ENCODE results near the gene RNASE8.

The RNASE8 gene

DNA sequence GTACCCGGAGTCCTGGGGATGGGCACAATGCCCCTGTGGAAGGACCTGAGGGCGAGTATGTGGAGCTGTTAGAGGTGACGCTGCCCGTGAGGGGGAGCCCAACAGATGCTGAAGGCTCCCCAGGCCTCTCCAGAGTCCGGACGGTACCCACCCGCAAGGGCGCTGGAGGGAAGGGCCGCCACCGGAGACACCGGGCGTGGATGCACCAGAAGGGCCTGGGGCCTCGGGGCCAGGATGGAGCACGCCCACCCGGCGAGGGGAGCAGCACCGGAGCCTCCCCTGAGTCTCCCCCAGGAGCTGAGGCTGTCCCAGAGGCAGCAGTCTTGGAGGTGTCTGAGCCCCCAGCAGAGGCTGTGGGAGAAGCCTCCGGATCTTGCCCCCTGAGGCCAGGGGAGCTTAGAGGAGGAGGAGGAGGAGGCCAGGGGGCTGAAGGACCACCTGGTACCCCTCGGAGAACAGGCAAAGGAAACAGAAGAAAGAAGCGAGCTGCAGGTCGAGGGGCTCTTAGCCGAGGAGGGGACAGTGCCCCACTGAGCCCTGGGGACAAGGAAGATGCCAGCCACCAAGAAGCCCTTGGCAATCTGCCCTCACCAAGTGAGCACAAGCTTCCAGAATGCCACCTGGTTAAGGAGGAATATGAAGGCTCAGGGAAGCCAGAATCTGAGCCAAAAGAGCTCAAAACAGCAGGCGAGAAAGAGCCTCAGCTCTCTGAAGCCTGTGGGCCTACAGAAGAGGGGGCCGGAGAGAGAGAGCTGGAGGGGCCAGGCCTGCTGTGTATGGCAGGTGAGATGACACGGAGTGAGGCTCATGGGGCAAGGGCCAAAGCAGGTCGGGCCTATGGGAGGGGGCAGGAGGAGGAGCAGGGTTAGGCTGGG, 17.0 kb downstream of the RNASE8 start:
- no peak for DNase-seq

DNA sequence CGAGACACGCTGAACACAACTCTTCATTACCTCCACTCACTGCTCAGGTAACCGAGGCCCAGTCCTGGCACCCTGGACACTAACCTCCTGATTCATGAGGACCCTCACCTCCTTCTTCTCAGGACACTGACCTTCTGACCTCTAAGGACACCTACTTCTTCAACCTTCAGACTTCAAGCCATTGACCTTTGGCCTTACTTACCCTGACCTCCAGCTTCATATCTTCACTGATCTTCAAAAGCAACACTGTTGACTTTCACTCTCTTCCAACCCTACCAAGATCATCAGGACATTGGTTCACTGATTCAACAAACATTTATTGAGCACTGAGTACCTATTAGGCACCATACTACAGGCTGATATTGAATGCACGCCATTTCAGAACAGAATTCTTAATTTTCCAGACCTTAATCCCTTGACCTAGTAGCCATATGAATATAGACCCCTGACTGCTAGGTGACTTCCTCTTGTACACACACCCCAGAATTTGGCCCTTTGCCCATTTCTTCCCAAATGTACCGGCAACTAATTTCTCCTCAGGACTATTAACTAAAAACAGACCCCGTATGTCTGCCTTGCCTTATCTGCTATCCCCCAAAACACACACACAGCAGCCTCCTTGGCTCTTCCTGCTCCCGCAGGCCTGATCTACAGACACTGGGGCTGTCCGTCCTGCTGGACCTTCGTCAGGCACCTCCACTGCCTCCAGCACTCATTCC, 18.3 kb downstream of the RNASE8 start:
- DNase-seq = no peak

DNA sequence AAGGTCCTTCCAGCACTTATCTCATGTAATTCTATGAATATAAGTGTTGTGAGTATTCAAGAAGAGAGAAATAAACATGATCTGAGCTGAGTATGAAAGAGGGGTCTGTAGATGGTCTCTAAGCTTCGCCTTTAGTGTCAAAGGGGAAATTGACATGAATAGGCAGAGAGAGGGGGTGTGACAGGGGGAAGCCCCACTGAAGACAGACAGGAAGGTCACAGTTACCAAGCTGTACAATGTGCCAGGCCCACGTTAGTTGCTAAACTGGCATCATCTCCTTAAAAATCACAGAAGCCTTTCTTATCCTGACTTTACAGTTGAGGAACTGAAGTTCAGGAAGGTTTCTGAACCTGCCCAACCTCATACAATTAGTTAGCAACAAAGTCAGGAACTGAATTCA, 20.1 kb downstream of the RNASE8 start:
- DNase-seq = no peak

DNA sequence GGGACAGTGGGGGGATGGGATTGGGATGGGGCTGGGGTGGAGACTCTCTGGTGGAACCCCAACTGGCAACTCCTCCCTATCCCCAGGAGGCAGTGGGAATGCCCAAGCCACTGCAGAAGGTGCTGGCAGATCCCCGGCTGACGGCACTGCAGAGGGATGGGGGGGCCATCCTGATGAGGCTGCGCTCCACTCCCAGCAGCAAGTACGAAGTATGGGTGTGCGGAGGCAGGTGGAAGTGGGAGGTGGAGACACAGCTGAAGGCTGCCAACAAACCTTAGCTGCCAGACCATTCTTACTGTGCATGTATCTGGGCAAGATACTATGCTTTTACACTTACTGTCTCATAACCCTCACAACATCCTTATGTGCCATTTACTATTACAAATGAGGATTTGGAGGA, 20.7 kb downstream of the RNASE8 start:
- DNase-seq = no peak

DNA sequence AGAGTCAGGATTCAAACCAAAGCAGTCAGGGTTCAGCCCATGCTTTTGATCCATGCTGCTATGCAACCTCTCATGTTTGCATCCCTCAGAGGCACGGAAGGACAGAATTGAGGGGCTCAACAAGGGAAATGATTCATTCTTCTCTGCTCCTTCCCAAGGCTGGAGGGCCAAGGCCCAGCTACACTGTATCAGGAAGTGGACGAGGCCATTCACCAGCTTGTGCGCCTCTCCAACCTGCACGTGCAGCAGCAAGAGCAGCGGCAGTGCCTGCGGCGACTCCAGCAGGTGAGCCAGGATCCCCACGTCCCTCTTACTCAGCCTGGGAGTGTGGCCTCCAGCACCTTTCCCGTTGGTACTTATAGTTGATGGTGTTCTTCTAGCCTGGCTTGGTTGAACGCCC, 21.1 kb downstream of the RNASE8 start:
- DNase-seq = no peak

DNA sequence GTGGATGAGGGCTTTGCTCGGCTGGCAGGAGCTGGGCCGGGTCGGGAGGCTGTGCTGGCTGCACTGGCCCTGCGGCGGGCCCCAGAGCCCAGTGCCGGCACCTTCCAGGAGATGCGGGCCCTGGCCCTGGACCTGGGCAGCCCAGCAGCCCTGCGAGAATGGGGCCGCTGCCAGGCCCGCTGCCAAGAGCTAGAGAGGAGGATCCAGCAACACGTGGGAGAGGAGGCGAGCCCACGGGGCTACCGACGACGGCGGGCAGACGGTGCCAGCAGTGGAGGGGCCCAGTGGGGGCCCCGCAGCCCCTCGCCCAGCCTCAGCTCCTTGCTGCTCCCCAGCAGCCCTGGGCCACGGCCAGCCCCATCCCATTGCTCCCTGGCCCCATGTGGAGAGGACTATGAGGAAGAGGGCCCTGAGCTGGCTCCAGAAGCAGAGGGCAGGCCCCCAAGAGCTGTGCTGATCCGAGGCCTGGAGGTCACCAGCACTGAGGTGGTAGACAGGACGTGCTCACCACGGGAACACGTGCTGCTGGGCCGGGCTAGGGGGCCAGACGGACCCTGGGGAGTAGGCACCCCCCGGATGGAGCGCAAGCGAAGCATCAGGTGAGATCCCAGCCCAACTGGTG, 24.0 kb downstream of the RNASE8 start:
- no peak for DNase-seq

DNA sequence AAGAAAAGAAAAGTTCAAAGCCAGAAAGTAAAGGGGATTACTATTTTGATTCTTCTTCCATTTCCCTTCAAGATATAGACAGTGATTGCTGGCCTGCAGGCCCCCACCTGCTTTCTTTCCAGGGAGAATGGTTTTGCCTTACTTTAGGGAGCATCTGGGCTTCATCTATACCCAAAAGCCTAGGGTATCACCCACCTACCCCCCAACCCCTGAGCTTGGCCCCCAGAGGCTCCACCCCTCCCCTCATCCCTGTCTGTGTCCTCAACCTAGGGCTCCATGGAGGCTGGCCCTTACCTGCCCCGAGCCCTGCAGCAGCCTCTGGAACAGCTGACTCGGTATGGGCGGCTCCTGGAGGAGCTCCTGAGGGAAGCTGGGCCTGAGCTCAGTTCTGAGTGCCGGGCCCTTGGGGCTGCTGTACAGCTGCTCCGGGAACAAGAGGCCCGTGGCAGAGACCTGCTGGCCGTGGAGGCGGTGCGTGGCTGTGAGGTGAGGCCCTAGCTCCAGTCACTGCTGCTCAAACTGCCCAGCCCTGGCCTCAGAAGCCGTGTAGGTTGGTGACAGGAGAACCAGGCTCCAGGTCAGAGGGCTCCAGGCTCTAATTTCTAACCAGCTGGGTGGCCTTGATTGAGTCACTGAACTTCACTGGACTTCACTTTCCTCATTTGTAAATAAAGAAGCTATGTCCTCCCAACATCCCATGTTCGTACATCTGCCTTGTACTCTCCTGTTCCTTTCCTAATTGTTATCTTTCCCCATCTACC, 26.1 kb downstream of the RNASE8 start:
- no peak for DNase-seq

DNA sequence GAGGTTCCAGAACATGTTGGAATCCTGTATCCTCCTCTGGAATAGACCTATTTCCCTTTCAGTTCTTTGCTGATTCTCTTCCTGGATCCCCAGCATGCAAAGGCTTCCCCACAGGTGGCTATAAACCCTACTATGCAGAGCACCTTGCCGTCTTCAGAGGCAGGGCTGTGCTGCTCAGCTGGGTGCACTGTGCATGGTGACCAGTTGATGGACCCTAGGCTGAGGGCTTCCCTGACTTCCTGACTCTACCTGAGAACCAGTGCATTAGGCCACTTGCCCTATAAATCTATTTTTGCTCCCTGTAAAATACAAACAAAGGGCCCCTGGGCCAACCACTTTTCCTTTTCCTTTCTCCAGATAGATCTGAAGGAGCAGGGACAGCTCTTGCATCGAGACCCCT, 26.8 kb downstream of the RNASE8 start:
- no peak for DNase-seq

DNA sequence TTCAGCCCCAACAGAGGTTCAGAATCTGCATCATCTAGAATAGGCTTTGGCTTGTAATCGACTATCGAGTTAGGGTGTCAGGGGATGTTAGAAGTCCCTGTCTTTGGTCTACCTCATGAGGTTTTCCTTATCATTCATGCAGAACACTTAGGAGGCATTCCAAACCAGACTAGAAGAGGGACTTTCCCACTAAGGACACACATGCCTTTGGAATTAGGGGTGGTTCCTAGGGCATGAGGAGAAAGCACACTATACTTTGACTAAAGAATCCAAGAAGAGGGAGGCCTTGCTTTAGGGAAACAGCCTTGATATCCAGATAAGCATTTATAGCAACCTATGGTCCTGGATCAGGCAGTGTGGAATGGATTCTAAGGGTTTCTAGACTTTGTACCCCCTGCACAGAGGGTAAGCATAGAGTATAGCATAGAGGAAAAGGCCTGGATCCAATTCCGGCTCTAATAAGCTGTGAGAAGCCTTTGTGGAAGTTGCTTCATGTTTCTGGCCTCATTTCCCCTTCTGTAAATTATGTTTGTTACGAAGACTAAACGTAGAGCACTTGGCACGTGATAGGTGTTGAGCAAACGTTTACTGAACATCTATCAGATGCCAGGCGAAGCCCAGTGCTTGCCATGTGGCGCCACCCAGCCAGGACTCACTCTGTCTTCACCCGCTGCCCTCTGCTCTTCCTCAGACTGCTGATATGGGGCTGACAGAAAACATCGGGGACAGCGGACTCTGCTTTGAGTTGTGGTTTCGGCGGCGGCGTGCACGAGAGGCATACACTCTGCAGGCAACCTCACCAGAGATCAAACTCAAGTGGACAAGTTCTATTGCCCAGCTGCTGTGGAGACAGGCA, 27.6 kb downstream of the RNASE8 start:
- no peak for DNase-seq

DNA sequence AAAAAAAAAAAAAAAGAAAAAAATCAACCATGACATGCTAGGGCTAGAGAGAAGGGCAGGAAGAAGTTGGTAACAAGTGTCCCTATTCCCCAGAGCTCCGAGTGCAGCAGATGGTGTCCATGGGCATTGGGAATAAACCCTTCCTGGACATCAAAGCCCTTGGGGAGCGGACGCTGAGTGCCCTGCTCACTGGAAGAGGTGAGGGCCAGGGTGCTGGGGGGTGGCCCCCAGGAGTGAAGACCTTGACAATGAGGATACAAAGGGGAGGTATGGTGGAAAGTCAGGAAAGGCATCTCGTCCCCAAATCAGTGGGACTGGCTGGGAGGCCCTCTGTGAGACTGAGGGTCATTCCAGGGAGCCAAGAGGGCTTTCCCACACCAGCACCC, 29.3 kb downstream of the RNASE8 start:
- DNase-seq = no peak

DNA sequence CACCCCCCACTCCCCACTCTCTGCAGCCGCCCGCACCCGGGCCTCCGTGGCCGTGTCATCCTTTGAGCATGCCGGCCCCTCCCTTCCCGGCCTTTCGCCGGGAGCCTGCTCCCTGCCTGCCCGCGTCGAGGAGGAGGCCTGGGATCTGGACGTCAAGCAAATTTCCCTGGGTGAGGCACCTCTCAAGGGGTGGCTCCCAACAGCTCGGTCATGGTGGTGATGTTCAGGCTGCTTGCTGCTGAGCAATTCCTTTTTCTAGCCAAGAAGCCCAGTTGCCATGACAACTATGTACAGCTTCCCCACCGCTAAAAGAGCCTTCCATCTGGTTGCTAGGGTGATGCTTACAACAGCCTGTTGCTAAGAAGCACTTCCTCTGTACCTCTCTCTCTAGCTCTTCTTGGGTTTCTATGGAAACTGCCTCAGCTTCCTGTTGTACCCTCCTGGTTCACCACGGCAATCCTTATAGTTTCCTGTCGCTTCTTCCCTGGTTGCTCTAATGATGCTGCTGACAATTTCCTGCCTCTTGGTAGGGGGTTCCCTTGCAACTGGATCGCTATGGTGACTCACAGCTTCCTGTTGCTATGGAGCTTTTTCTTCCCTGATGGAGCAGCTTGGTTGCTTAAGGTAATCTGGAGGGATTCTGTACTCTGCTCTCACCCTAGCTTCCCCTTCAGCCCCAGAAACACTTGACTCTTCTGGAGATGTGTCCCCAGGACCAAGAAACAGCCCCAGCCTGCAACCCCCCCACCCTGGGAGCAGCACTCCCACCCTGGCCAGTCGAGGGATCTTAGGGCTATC, 29.9 kb downstream of the RNASE8 start:
- DNase-seq = peak; percentile 67

DNA sequence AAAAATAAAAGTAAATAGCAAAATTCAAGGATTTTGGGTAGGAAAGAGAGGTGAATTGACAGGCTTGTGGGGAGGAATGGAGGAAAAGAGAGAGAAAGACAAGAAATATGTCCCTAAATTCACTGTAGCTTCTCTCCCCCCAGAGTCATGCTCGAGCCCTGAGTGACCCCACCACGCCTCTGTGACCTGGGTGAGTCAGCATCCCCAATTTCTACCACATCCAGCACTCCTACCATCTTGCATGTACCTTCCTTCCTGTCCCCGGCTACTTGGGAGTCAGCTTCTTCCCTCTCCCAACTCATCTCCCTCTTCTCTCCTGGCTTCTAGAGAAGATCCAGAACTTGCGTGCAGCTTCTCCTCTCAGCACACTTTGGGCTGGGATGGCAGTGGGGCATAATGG, 31.1 kb downstream of the RNASE8 start:
- DNase-seq = no peak

DNA sequence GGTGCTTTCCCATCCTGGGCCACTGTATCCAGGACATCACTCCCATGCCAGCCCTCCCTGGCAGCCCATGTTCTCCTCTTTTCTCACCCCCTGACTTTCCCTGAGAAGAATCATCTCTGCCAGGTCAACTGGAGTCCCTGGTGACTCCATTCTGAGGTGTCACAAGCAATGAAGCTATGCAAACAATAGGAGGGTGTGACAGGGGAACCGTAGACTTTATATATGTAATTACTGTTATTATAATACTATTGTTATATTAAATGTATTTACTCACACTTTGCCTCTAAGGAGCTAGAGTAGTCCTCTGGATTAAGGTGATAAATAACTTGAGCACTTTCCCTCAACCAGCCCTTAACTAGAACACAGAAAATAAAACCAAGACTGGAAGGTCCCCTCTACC, 31.6 kb downstream of the RNASE8 start:
- DNase-seq = no peak

DNA sequence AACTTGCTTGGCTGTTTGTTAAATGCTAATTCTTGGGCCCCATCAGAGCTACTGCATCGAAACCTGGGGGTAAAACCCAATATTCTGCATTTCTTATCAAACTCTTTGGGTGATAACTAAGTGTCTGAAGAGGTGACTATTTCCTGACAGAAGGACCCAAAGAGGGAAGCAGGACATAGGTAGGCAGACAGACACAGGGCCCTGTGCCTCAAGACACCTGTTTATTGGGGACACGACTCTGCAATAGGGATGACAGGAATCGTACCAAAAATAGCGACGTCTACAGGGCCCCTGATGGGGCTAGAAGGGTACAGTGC, 32.2 kb downstream of the RNASE8 start:
- no peak for DNase-seq

DNA sequence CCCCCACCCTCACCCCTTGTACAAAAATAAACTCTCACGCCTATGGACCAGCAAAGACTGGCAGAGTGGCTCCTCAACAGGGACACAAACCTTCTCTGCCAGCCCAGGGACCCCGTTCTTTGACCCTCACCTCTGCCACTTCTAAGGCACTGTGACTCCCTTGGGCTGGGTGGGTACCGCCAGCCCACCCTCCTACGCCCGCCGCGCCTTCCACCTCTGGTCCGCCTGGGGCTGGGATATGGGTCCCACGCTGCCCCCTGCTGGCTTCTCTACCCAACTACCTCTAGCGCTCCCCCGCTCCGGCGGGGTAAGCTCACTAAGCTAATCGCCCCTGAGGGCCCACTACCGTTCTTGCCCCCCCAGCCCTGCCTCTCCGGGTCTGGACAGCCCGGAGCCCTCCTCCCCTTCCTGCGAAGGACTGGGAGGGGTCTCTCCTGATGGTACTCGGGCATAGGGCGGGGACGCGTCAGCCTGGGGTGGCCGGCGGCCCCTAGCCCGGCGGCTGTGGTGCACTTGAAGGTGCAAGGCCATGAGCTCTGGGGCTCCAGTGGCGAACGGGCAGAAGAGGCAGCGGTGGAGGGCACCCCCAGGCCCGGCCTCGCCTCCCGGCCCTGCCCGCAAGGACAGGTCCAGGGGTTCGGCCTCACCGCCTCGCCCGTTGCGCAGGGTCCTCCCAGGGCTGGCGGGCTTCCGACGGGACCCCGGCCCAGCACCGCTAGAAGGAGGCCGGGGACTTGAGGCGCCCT, 32.7 kb downstream of the RNASE8 start:
- DNase-seq = no peak

DNA sequence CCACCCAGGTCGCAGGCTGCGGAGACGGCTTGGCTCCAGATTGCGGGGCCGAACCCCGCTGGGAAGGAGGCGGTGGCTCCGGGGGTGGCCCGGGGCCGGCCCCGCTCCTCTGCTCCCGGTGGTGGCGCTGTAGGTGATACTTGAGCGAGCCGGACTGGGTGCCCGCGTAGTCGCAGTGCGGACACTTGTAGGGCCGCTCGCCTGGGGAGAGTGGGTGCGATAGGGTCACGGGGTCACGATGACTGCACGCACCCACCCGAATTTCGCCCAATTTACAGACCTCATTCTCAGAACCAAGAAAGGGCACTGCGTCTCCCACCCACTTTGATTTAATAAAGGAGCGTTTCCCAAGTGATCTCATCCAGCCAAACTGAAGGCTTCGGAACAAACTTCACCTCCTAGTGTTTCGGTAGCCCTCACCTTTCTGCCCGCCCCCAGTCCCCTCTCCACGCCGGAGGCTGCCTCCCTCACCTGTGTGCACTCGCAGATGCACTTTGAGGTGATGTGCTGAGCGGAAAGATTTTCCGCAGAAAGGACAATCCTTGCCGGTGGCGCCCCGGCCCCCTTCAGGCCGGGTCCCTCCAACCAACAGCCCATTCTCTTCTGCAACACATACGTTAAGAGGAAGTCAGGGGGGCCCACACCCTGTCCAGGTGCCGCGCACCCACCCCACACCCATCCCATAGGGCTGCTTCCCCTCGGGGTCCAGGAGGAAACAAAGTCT, 33.5 kb downstream of the RNASE8 start:
- no peak for DNase-seq

DNA sequence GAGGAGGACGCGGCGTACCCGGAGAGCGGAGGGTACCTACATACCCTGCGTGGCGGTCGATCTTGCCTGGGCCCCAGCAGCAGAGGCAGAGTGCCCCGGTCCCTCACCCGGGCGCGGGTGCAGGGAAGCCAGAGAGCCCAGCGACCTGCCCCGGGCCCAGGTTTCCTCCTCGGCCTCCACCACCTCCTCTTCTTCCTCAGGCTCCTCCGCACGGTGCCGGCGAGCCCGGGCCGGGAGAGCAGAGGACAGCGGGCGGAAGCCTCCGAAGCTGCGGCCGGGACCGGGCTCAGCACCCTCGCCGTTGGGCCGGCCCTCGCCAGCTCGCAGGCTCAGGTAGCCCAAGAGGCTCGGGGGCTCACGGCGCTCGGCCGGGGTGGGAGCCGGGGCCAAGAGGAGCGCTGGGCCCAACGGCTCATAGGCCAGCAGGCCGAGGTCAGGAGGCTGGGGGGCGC, 34.2 kb downstream of the RNASE8 start:
- no peak for DNase-seq

DNA sequence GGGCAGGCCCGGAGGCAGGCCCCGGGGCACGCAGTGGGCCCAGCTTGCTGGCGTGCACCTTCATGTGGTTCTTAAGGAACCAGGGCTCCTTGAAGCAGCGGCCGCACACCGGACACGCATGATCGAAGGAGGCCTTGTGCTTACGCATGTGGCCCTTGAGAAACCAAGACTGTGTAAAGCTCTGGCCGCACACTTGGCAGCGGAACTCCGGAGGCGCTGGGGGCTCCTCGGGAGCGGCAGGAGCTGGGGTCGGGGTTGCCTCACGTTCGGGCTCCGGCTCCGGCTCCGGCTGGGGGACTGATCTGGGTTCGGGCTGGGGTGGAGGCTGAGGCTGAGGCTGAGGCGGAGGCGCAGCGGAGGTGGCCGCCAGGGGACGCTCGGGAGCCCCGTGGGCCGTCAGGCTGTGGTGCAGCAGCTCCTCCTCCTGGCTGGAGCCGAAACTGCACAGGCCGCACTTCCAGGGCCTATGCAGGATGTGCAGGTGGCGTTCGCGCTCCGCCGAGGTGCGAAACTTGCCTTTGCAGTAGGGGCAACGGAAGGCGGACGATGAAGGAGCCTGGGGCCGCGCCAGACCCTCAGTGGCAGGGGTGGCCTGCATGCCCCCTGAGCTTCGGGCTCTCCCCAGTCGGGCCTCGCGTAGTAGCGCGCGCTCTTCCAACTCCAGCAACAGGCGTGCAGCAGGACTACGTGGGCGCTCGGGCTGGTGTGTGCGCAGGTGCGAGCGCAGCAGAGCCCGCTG, 34.8 kb downstream of the RNASE8 start:
- no peak for DNase-seq

DNA sequence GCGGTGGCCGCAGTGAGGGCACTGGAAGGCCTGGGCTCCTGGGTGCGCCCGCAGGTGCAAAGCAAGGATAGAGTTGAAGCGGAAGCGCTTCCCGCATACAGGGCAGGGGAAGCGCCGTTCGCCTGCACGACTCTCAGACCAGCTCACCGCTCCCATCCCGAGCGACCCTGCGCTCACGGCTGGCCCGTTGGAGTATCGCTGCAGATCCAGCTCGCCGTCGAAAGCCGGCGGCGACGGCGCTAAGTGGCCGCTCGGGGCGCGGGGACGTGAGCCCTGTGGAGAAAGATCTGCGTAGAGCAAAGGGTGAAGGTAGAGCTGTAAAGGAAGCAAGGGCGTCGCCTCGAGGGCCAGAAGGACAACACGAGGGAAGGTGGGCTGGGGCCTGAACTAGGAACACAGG, 35.4 kb downstream of the RNASE8 start:
- DNase-seq = no peak
